Caco-2 (cell line): Measurements from ENCODE around the gene NDUFS4. TPM values are rescaled to one million over a fixed set of nuclear protein-coding genes. Genes with fewer than 3 reads are reported as not detected.

ENCODE experiments used
- BruUV-seq: library from RNA; stranded (reverse); fragments of 400-500 nt; replicated peaks from 2 replicates; lab custom pipeline; 2021; lab: Mats Ljungman, UMichigan
- CTCF ChIA-PET: fragments of 300-600 bp; sonication (Branson Sonifier 250); formaldehyde crosslinking; loops from one replicate; lab custom pipeline; 2022; ENCODE audit warnings: antibody characterized with exemption; lab: Charles Lee
- POLR2A ChIA-PET: fragments of 300-600 bp; sonication (Branson Sonifier 250); formaldehyde crosslinking; loops from one replicate; lab custom pipeline; 2022; ENCODE audit warnings: antibody characterized with exemption; lab: Charles Lee
- DNase-seq, 2 experiments: peaks; one replicate each; pipeline versions ENCODE4 v3.0.0 to v3.0.0-alpha.2; 2020 to 2022
- H3K27me3 ChIP-seq: replicated peaks from 2 replicates; pipeline ENCODE4 v1.6.0; 2011; ENCODE audit warnings: low read length; ENCODE audit not compliant: control insufficient read depth, insufficient read depth
- H3K36me3 ChIP-seq: 2 replicates; pipeline ENCODE4 v1.5.1; 2011; ENCODE audit warnings: low read length; ENCODE audit not compliant: control insufficient read depth, insufficient read depth
- H3K4me1 ChIP-seq: fragments of 250-450 bp; sonication (Bioruptor Pico); 2 replicates; pipeline ENCODE4 v1.5.1; 2020; ENCODE audit warnings: mild to moderate bottlenecking
- H3K4me3 ChIP-seq: 2 replicates; pipeline ENCODE4 v1.5.1; 2011; ENCODE audit warnings: low read depth, mild to moderate bottlenecking, control low read depth, low read length
- H3K9me3 ChIP-seq: fragments of 250-450 bp; sonication (Bioruptor Pico); 2 replicates; pipeline ENCODE4 v1.5.1; 2020; ENCODE audit warnings: mild to moderate bottlenecking, moderate library complexity
- H3K27ac Mint-ChIP-seq: one replicate; pipeline ENCODE4 v1.8.0; 2022; ENCODE audit warnings: mixed read lengths; ENCODE audit not compliant: unreplicated experiment
- H3K27me3 Mint-ChIP-seq: one replicate; pipeline ENCODE4 v1.8.0; 2022; ENCODE audit warnings: mixed read lengths; ENCODE audit not compliant: insufficient read depth, unreplicated experiment
- H3K36me3 Mint-ChIP-seq: one replicate; pipeline ENCODE4 v1.8.0; 2022; ENCODE audit warnings: mild to moderate bottlenecking, mixed read lengths; ENCODE audit not compliant: insufficient read depth, unreplicated experiment
- H3K4me1 Mint-ChIP-seq: one replicate; pipeline ENCODE4 v1.8.0; 2022; ENCODE audit warnings: low read depth, mixed read lengths; ENCODE audit not compliant: unreplicated experiment
- H3K4me3 Mint-ChIP-seq: one replicate; pipeline ENCODE4 v1.8.0; 2022; ENCODE audit warnings: mild to moderate bottlenecking, moderate library complexity, mixed read lengths; ENCODE audit not compliant: unreplicated experiment
- H3K9me3 Mint-ChIP-seq: one replicate; pipeline ENCODE4 v1.8.0; 2022; ENCODE audit warnings: mixed read lengths; ENCODE audit not compliant: unreplicated experiment
- intact Hi-C: fragments of 100-400 bp; cut with micrococcal nuclease; formaldehyde crosslinking; loops from one replicate; pipeline ENCODE4 v1.10.0; 2022; ENCODE audit not compliant: unreplicated experiment
- total RNA-seq: library from RNA; stranded (reverse); gene quantifications from 2 replicates; pipeline ENCODE4 v1.2.3, GENCODE V29; 2022
- TF ChIP-seq, protein P1 (sequence below), 2 experiments: fragments of 200-600 bp in 1 of 2; IDR thresholded peaks; 1 replicate in 1 of 2; 2 replicates in 1 of 2; pipeline versions ENCODE4 v1.5.1 to v1.8.0; 2011 to 2022; ENCODE audit warnings: antibody characterized with exemption in 1 of 2, control low read depth in 1 of 2, inconsistent platforms in 1 of 2, low read depth in 1 of 2, low read length in 1 of 2, mild to moderate bottlenecking in 1 of 2, moderate library complexity in 1 of 2; ENCODE audit not compliant: insufficient read depth in 1 of 2, severe bottlenecking in 1 of 2, unreplicated experiment in 1 of 2

The NDUFS4 gene
- total RNA-seq, 1 experiment from 2014 or later, result 103 TPM

DNA sequence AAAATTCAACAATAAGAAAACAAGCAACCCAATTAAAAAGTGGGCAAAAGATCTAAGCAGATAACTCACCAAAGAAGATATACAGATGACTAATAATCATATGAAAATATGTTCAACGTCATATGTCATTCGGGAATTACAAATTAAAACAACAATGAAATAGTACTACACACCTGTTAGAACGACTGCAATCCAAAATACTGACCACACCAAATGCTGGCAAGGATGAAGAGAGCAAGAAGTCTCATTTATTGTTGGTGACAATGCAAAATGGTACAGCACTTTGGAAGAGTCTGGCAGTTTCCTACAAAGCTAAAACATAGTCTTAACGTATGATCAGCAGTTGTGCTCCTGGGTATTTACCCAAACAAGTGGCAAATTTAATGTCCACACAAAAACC is 37.5 kb downstream of the NDUFS4 start:
- H3K27me3 ChIP-seq, result no peaks in the 10 kb centered on the region
- TF ChIP-seq, protein P1, sequence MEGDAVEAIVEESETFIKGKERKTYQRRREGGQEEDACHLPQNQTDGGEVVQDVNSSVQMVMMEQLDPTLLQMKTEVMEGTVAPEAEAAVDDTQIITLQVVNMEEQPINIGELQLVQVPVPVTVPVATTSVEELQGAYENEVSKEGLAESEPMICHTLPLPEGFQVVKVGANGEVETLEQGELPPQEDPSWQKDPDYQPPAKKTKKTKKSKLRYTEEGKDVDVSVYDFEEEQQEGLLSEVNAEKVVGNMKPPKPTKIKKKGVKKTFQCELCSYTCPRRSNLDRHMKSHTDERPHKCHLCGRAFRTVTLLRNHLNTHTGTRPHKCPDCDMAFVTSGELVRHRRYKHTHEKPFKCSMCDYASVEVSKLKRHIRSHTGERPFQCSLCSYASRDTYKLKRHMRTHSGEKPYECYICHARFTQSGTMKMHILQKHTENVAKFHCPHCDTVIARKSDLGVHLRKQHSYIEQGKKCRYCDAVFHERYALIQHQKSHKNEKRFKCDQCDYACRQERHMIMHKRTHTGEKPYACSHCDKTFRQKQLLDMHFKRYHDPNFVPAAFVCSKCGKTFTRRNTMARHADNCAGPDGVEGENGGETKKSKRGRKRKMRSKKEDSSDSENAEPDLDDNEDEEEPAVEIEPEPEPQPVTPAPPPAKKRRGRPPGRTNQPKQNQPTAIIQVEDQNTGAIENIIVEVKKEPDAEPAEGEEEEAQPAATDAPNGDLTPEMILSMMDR (IDR thresholded peaks at IDR 0.05; ENCODE audit: insufficient read depth in 1 of 2, low read depth in 1 of 2, low read length in 1 of 2, severe bottlenecking in 1 of 2, unreplicated experiment in 1 of 2), result no peak
- no peaks in the 10 kb centered on the region for H3K9me3 Mint-ChIP-seq
- CTCF ChIA-PET, result no interaction called here
- no peak for DNase-seq
- no peak overlapping the region for H3K4me3 Mint-ChIP-seq
- POLR2A ChIA-PET, result no interaction called here
- peaks cover 14% of the 10 kb centered on the region for H3K4me1 Mint-ChIP-seq
- H3K36me3 ChIP-seq, result no peaks in the 10 kb centered on the region; the same call in 1 of the 2 replicates
- H3K36me3 Mint-ChIP-seq, result no peaks in the 10 kb centered on the region
- H3K27me3 Mint-ChIP-seq, result no peaks in the 10 kb centered on the region
- H3K4me1 ChIP-seq, result peaks cover 5% of the 10 kb centered on the region; the same call in 1 of the 2 replicates
- H3K27ac Mint-ChIP-seq, result no peak overlapping the region
- peaks cover 7% of the 10 kb centered on the region; the same call in 1 of the 2 replicates for H3K9me3 ChIP-seq
- intact Hi-C loops, result no loop called here
- no peak overlapping the region for H3K4me3 ChIP-seq
- BruUV-seq, result no TSS peak

DNA sequence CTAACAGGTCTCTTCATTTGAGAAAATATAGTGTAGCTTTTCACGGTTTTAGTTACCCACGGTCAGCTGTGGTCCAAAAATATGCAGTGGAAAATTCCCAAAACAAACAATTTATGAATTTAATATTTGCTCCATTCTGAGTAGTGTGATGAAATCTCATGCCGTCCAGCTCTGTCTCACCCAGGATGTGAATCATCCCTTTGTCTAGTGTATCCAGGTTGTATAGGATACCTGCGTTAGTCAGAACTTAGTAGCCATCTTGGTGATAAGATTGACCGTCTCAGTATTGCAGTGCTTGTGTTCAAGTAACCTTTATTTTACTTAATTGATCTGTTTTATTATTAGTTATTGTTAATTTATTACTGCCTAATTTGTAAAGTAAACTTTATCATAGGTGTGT is 41.1 kb downstream of the NDUFS4 start:
- Mint-ChIP-seq H3K36me3 (peaks cover 11% of the 10 kb centered on the region), H3K27ac (no peak overlapping the region), H3K9me3 (no peaks in the 10 kb centered on the region), H3K4me3 (no peak overlapping the region), H3K4me1 (no peaks in the 10 kb centered on the region), H3K27me3 (no peaks in the 10 kb centered on the region)
- H3K9me3 ChIP-seq, result peaks cover 7% of the 10 kb centered on the region; the same call in 1 of the 2 replicates
- TF ChIP-seq, protein P1 (IDR thresholded peaks at IDR 0.05; ENCODE audit: insufficient read depth in 1 of 2, low read depth in 1 of 2, low read length in 1 of 2, severe bottlenecking in 1 of 2, unreplicated experiment in 1 of 2), result no peak
- no peaks in the 10 kb centered on the region; the same call in 1 of the 2 replicates for H3K36me3 ChIP-seq
- no peaks in the 10 kb centered on the region for H3K4me1 ChIP-seq
- ChIA-PET CTCF (no interaction called here), POLR2A (no interaction called here)
- intact Hi-C loops, result no loop called here
- no peak for DNase-seq
- H3K4me3 ChIP-seq, result no peak overlapping the region
- no TSS peak for BruUV-seq
- no peaks in the 10 kb centered on the region for H3K27me3 ChIP-seq

DNA sequence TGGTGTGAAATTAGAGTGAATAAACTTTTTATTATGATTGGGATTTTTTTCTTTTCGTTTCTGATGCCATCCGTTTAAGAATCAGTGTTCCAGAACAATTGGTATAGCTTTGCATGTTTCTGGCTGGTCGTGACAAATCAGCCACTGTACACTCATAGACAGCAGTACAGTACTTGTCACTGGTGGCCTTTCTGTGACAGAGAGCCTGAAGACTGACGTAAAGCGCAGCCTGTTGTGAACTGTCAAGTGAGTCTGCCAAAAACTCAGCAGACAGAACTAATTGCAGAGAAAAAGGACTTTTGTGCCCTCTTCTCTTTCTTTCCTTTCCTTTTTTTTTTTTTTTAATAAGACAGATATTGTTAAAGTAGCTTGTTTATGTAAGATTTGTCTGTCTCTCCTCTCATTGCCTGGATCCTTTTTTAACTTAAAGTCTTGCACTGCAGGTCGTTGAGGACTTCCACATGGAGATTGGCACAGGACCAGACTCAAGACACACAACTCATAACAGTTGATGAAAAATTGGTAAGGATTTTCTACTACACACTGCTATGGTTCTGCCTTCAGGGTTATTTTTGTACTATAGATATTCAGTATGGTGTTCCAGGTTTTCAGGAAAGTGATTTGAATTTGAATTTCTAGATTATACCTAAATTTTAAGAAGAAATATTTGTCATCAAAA is 42.7 kb downstream of the NDUFS4 start:
- DNase-seq, result no peak
- H3K9me3 ChIP-seq, result peaks cover 7% of the 10 kb centered on the region; the same call in 1 of the 2 replicates
- no peaks in the 10 kb centered on the region for H3K27me3 Mint-ChIP-seq
- H3K4me3 Mint-ChIP-seq, result no peak overlapping the region
- no peaks in the 10 kb centered on the region for H3K4me1 ChIP-seq
- ChIA-PET POLR2A (no interaction called here), CTCF (no interaction called here)
- TF ChIP-seq, protein P1 (IDR thresholded peaks at IDR 0.05; ENCODE audit: insufficient read depth in 1 of 2, low read depth in 1 of 2, low read length in 1 of 2, severe bottlenecking in 1 of 2, unreplicated experiment in 1 of 2), result no peak
- no peaks in the 10 kb centered on the region for H3K4me1 Mint-ChIP-seq
- peaks cover 11% of the 10 kb centered on the region for H3K36me3 Mint-ChIP-seq
- H3K9me3 Mint-ChIP-seq, result no peaks in the 10 kb centered on the region
- H3K36me3 ChIP-seq, result no peaks in the 10 kb centered on the region; the same call in 1 of the 2 replicates
- no TSS peak for BruUV-seq
- H3K4me3 ChIP-seq, result no peak overlapping the region
- no peaks in the 10 kb centered on the region for H3K27me3 ChIP-seq
- intact Hi-C loops, result no loop called here
- H3K27ac Mint-ChIP-seq, result no peak overlapping the region
